ENCODE measurements around the gene SKAP1.

The SKAP1 gene

DNA sequence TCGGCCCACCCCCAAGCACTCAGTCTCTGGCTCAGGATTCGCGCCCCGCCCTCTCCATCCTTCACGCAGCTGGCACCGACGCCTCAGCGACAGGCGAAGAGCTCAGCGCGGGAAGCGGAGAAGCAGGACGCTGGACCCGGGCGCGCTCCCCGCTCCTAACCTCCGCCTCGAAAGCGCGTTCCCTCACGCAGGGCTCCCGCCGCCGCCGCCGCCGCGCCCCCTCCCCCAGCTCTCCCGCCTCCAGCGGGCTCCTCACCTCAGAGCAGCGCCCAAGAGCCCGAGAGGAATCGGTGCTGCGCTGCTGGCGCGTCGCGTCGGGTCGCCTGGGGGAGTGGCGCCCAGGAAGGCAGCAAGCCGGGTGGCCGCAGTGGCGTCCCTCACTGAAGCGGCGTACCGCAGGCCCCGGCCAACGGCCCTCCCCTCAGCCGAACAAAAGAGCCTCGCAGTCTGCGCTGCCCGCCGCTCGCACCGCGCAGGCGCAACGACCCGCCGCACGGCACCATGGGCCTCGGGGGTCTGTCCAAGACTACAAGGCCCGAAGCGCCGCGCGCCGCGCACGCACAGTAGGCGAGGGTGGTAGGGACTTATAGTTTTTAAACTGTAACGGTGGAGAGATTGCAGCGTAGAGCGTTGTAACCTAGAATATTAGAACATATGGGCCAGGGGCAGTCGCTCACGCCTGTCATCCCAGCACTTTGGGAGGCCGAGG, 328.8 kb downstream of the SKAP1 start, which contains the start of gene CBX1:
TSS of gene CBX1 (minus strand) at position 467 of the 709 bp plus-strand sequence. CDS start 24,474 bp downstream, outside the sequence.
- peak; percentile 95 for DNase-seq

DNA sequence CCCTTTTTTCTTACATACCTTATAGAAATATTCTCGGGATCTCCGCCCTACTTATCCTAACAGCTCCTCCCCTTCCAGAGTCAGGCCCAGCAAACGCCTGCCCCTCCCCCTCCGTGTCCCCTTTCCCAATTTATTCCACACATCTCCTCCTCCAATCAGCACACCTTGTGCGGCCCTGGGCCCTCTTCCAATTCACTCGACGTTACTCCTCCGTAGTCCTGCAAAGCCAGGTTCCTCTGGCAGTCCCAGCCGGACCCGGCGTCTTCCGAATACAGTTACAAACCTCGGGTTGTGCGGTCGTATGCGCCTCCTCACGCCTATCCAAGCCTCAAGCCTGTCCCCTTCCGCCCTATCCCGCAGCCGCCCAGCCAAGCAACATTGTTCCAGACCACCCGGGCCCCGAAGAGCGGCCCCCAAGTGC, 329.4 kb downstream of the SKAP1 start:
- DNase-seq: no peak

DNA sequence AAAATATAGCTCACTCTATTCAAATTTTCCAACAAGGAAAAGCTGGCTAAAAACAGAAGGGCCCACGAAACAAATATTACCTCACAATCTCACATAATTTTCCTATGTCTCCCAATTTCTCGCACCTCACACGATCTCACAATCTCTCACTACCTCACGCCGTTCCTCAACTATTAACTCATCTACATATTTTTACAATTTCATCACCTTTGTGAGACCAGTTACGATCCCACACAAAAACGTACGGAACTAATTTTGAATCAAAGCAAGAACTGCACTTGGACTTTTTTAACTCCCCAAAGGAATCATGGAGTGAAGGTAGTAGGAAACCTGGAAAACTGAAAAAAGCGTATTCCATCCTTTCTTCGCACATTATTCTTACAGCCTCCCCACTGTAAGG, 329.9 kb downstream of the SKAP1 start:
- DNase-seq: no peak

DNA sequence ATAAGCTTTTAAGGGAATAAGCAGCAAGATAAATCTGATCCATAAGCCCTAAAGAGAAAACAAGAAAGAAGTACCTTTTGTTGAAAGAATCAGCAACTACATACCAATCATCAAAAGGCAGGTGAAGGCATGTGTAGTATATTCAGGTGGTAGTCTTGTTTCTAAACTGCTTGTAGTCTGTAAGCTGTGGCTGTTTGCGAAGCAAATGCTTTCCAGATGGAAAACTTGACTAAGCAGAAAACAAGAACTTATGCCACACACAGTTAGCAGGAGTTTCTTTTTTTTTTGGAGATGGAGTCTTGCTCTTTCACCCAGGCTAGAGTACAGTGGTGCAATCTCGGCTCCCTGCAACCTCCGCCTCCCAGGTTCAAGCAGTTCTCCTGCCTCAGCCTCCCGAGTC, 334.4 kb downstream of the SKAP1 start:
- no peak for DNase-seq

DNA sequence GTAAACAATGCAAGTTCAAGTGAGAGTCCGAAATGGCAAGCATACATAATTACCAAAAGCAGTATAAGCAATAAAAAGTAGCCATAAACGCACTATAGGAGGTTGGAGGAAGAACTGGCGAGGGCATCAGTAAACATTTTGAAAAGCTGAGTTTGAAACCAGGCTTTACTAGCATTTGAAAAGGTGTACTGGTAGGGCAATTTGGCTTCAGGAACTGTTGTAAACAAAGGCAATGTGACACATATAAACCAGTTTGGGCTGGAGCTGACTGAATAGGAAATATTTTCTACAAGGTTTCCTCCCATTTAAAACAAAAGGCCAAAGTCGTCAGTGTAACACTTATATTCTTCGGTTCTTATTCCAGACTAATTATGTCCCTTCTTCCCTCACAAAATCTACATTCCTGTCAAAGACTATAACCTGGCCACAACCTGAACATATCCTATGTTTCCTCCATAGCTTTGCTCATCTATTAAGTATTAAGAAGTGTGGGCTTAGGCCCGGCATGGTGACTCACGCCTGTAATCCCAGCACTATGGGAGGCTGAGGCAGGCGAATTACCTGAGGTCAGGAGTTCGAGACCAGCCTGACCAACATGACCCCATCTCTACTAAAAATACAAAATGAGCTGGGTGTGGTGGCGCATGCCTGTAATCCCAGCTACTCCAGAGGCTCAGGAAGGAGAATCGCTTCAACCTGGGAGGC, 336.5 kb downstream of the SKAP1 start:
- DNase-seq: no peak

DNA sequence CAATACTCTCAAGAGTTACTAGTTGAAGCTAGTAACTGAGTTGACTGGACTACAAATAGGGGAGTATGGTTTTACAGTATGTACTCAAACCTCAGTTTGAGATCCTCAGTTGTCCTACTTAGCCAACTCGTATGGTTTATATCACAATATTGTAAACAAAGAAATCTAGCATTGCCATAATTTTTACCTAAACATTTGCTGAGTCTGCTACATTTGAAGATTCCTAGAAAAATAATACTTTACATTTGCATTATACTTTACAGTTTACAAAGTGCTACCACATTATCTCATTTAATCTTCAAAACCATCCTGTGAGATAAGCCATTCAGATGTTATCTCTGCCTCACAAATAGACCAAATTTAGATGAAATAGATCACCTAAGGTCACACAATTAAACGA, 345.1 kb downstream of the SKAP1 start:
- DNase-seq: no peak

Data from CD4-positive, alpha-beta T cell treated with Interleukin-1 beta for 1 hour (primary cell).